Fibroblast of skin of right quadriceps (primary cell): ENCODE results near the gene THUMPD1.
"Not testable (repeated sequence)": the region's sequence is repeated elsewhere in the genome, so short reads cannot be mapped to it uniquely, and the experiment has no call there.

Source experiments
- DNase-seq: peaks from one replicate; pipeline ENCODE4 v3.0.0-alpha.2; 2013

Gene THUMPD1, protein sequence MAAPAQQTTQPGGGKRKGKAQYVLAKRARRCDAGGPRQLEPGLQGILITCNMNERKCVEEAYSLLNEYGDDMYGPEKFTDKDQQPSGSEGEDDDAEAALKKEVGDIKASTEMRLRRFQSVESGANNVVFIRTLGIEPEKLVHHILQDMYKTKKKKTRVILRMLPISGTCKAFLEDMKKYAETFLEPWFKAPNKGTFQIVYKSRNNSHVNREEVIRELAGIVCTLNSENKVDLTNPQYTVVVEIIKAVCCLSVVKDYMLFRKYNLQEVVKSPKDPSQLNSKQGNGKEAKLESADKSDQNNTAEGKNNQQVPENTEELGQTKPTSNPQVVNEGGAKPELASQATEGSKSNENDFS

GRCh38 chr16:20741554-20742285, at the start of gene THUMPD1:
Gene THUMPD1, minus strand, starts transcription at chr16:20741818. Its CDS starts 79 bp downstream, at chr16:20741739.
- peak; percentile 94 for DNase-seq

DNA sequence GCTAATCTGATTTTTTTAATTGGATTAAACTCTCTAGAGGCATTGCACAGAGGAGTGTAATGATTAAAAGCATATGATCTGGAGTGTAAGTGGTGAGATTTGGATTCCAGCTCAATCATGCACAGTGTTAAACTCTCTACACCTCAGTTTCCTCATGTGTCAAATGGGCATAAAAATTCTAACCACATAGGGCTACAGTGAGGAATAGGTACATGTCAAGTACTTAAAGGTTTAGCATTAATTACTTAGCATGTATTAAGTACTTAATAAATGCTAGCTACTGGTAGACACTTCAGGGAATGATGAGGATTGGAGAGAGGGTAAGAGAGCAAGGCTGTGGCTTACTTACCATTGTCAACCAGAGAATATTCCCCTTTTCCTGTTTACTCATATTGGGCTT, 47.5 kb upstream of the THUMPD1 start:
- DNase-seq: no peak

DNA sequence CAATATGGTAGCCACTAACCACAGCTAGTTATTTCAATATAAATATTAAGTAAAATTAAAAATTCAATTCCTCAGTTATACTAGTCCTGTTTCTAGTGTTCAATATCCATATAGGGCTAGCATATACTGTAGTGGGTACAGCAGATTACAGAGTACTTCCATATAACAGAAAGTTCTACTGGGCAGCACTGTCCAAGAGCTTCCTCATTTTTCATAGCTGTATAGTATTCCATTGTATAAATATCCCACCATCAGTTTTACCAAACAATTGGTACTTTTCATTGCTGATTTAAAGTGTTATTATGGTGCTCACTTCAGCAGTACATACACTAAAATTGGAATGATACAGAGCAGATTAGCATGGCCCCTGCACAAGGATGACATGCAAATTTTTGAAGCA, 42.6 kb upstream of the THUMPD1 start:
- no peak for DNase-seq

DNA sequence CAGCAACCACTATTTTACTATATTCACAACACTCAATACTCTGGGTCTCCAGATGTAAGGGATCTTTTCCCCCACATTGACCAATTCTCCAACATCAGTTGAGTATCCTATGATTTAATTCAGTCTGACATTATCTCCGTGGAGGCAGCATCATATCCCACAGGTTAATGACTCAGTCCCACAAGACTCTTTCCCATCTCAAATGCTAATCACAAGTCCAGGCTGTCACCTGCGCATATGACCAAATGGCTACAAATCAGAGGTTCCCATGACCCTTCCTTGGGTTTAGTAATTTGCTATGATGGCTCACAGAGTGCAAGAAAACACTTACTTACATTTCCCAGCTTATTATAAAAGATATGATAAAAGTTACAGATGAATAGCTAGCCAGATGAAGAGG, 40.9 kb upstream of the THUMPD1 start:
- DNase-seq: no peak

GRCh38 chr16:20781697-20782096, 40.1 kb upstream of the THUMPD1 start:
- no peak for DNase-seq

DNA sequence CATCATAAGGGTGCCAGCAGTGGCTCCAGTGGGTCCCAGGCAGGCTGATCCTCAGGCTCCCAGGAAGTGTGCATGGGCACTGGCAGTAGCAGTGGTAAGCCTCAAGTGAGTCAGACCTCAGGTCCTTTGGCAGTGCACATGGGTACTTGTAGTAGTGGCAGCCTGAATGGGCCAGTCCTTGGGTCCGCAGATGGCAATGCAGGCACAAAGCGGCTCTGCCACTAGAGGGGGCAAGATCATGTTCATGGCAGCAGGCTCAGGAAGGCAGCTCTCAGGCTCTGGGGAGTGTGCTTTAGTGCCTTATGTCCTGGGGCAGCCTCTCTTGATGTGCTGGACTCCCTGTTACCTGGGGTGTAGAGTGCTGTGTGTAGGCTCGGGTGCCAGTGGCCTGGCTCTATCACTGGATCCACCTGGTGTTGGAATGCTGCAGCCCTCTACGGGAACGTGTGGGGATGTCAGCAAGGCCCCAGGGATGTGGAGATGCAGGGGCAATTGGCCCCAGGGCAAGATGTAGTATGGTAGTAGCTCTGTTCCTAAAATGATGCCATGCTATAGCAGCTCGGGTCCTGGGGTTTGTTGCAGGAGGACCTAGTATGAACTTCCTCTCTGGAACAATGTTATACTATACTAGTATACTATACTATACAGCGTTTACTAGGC, 33.2 kb upstream of the THUMPD1 start:
- DNase-seq: peak; percentile 38

DNA sequence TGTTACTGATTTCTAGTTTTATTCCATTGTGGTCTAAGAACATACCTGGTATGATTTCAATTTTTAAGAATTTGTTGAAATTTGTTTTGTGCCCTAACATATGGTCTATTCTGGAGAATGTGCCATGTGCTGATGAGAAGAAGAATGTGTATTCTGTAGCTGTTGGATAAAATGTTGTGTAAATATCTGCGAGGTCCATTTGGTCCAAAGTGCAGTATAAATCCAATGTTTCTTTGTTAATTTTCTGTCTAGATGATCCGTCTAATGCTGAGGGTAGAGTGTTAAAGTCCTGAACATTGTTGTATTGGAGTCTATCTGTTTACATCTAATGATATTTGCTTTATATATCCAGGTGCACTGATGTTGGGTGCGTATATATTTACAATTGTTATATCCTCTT, 32.1 kb upstream of the THUMPD1 start:
- no peak for DNase-seq

DNA sequence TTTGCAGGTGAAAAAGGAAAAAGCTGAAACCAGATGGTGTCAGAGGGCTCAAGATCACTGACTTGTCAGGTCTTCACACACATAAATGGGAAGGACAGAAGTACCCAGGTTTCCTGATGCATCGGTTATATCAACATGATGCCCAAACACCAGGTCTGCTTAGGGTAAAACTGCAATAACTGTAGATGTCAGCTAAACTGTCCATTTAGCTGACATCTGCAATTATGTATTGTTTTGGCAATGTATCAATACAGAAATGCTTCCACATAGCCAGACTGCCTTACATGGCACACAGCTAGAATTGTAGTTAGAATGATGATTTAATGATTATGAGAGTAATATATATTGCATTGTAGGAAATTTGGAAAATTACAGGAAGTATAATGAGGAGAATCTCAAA, 27.2 kb upstream of the THUMPD1 start:
- no peak for DNase-seq

- no peak for DNase-seq
Measured at GRCh38 chr16:20768121-20768520, 26.5 kb upstream of the THUMPD1 start.

- no peak for DNase-seq
Measured at GRCh38 chr16:20767577-20767976, 26.0 kb upstream of the THUMPD1 start.

GRCh38 chr16:20766294-20766693, 24.7 kb upstream of the THUMPD1 start:
- no peak for DNase-seq

DNA sequence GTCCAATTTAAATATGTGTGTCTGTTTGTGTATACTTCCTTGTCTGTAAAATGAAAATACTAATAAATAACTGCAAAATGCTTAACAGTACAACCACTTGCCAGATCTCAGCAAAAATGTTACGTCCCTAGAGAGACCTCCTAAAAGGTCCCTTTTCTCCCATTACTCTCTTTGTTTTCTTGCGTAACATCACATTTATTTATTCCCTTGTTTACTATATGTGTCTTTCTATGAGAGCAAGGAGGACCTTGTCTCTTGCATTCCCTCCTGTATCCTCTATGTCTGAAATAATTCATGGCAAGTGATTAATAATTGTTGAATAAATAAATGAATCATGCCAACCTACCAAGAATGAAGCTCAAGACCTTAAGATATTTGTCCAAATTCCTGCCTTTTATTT, 24.1 kb upstream of the THUMPD1 start:
- DNase-seq: no peak

DNA sequence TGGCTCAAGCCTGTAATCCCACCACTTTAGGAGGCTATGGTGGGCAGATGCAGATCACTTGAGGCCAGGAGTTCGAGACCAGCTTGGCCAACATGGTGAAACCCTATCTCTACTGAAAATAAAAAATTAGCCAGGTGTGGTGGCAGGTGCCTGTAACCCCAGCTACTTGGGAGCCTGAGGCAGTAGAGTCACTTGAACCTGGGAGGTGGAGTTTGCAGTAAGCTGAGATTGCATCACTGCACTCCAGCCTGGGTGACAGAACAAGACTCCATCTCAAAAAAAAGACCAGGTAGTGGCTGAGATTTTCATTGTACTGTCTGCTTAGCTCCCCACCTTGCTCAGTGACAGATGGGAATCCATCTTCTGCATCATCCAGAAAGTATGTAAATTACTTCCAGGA, 22.8 kb upstream of the THUMPD1 start:
- DNase-seq: not testable (repeated sequence)

- DNase-seq: peak; percentile 61
Measured at GRCh38 chr16:20763461-20764232, 22.0 kb upstream of the THUMPD1 start, which contains the start of gene ACSM3. Gene ACSM3, plus strand, starts transcription at chr16:20764014. Its CDS starts 6,021 bp downstream, at chr16:20770035.

GRCh38 chr16:20762404-20763123, 20.9 kb upstream of the THUMPD1 start:
- no peak for DNase-seq

DNA sequence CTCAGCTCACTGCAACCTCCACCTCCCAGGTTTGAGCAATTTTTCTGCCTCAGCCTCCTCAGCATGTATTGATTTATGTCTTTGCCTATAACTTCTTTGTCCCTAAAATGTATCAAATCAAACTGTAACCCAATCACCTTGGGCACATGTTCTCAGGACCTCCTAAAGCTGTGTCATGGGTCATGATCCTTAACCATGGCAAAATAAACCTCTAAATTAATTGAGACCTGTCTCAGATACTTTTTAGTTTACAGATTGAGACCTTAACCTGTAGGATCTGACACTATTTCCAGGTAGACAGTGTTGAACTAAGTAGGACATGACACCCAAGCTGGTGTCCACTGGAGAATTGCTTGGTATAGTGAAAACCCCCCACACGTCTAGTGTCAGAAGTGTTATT, 19.6 kb upstream of the THUMPD1 start:
- DNase-seq: no peak

- DNase-seq: no peak
Measured at GRCh38 chr16:20760346-20760745, 18.7 kb upstream of the THUMPD1 start.

GRCh38 chr16:20755799-20756198, 14.2 kb upstream of the THUMPD1 start:
- not testable (repeated sequence) for DNase-seq

- no peak for DNase-seq
Measured at GRCh38 chr16:20755238-20755637, 13.6 kb upstream of the THUMPD1 start.

DNA sequence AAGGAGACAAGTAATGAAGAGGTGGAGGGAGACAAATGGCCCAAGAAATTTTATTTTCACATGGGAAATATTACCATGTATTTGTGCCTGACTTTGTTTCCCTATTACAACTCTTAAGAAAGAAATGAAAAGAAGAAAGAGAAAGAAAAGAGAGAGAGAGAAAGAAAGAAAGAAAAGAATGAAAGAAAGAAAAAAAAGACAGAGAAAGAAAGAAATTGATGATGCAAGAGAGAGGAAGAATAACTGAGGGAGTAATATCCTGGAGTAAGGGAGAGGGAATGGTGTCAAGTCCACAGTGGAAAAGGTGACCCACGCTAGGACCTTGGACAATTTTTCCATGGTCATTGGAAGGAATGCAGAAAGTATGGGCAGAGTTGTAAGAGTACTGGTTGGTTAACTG, 12.1 kb upstream of the THUMPD1 start:
- DNase-seq: no peak

GRCh38 chr16:20750558-20750957, 8.9 kb upstream of the THUMPD1 start:
- DNase-seq: no peak

- DNase-seq: no peak
Measured at GRCh38 chr16:20749474-20749873, 7.9 kb upstream of the THUMPD1 start.
